GM19324 (cell line): ENCODE data around the gene NFKB2.

Experiments
- ATAC-seq: cut with Tn5 transposase; IDR thresholded peaks from one replicate; pipeline ENCODE4 v1.9.1; 2021; ENCODE audit warnings: mild to moderate bottlenecking, moderate library complexity; ENCODE audit not compliant: unreplicated experiment, low FRiP score

The NFKB2 gene

GRCh38 chr10:102438374-102438773 lies 42.9 kb downstream of the NFKB2 start:
- ATAC-seq, result no peak

- ATAC-seq, result no peak
Measured at GRCh38 chr10:102444851-102445250, 49.3 kb downstream of the NFKB2 start.

- ATAC-seq, result peak; percentile 28
Measured at GRCh38 chr10:102449321-102450123, 54.0 kb downstream of the NFKB2 start.

GRCh38 chr10:102450124-102450373 lies 54.5 kb downstream of the NFKB2 start:
- no peak for ATAC-seq

- peak; percentile 87 for ATAC-seq
Measured at GRCh38 chr10:102450374-102451104, 55.0 kb downstream of the NFKB2 start.

- no peak for ATAC-seq
Measured at GRCh38 chr10:102451105-102451969, 55.8 kb downstream of the NFKB2 start, which contains the start of gene C10orf95. C10orf95 (minus strand) TSS chr10:102451543; CDS start chr10:102451093, 450 bp downstream.
